ENCODE results near the gene CIDEA. TPM values are rescaled to one million over a fixed set of nuclear protein-coding genes. Genes with fewer than 3 reads are reported as not detected.

The CIDEA gene
- total RNA-seq, 4 donors from 2014 or later, result not detected

- no peak for DNase-seq
- intact Hi-C loops (cut with DNase I; ENCODE audit: low total_unique reads), result no loop called here
- TF ChIP-seq CTCF (IDR thresholded peaks at IDR 0.05) (no peak), POLR2A (IDR thresholded peaks at IDR 0.05) (no peak)
- Histone ChIP-seq H3K4me1 (peaks cover 0 to 6% of the 10 kb centered on the region in 2 donors), H3K27ac (no peak overlapping the region), H3K36me3 (no peaks in the 10 kb centered on the region), H3K9me3 (no peaks in the 10 kb centered on the region), H3K27me3 (no peaks in the 10 kb centered on the region), H3K4me3 (no peak overlapping the region)
These were observed 71.0 kb downstream of the CIDEA start for GRCh38 chr18:12324991-12325725.

DNA sequence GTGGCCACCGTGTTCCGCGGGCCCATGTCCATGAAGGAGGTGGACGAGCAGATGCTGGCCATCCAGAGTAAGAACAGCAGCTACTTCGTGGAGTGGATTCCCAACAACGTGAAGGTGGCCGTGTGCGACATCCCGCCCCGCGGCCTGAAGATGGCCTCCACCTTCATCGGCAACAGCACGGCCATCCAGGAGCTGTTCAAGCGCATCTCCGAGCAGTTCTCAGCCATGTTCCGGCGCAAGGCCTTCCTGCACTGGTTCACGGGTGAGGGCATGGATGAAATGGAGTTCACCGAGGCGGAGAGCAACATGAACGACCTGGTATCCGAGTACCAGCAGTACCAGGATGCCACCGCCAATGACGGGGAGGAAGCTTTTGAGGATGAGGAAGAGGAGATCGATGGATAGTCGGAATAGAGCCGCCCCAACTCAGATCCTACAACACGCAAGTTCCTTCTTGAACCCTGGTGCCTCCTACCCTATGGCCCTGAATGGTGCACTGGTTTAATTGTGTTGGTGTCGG lies 71.6 kb downstream of the CIDEA start:
- Histone ChIP-seq H3K4me1 (peaks cover 0 to 6% of the 10 kb centered on the region in 2 donors), H3K27me3 (no peaks in the 10 kb centered on the region), H3K27ac (no peak overlapping the region), H3K9me3 (no peaks in the 10 kb centered on the region), H3K4me3 (no peak overlapping the region), H3K36me3 (no peaks in the 10 kb centered on the region)
- TF ChIP-seq CTCF (IDR thresholded peaks at IDR 0.05), result no peak
- no peak for TF ChIP-seq POLR2A (IDR thresholded peaks at IDR 0.05)
- no peak for DNase-seq
- intact Hi-C loops (cut with DNase I; ENCODE audit: low total_unique reads), result no loop called here

- Histone ChIP-seq H3K9me3 (no peaks in the 10 kb centered on the region), H3K4me3 (no peak overlapping the region), H3K4me1 (peaks cover 0 to 6% of the 10 kb centered on the region in 2 donors), H3K36me3 (no peaks in the 10 kb centered on the region), H3K27ac (no peak overlapping the region), H3K27me3 (no peaks in the 10 kb centered on the region)
- intact Hi-C loops (cut with DNase I; ENCODE audit: low total_unique reads), result no loop called here
- DNase-seq, result no peak
- no peak for TF ChIP-seq CTCF (IDR thresholded peaks at IDR 0.05)
- no peak for TF ChIP-seq POLR2A (IDR thresholded peaks at IDR 0.05)
These were observed 72.7 kb downstream of the CIDEA start for GRCh38 chr18:12326711-12327460.

Small RNA genes lying within 50 kb of the gene (small RNA-seq; reads per million reads assigned to genes)
- not detected for gene RNU6-170P

Other genes starting within 250 kb of the CIDEA start
- gene ANKRD62, start 160.5 kb upstream of the CIDEA start, total RNA-seq, result under 1 TPM in 2 of 4 donors, not detected in 2; 0.07 to 0.18 TPM
- 100 to 1,000 TPM; 222 to 456 (median 280) TPM for gene TUBB6, start 53.9 kb downstream of the CIDEA start, total RNA-seq
- gene AFG3L2, start 122.9 kb downstream of the CIDEA start, total RNA-seq, result 10 to 100 TPM; 18.5 to 53.1 (median 33.7) TPM
- 1 to 10 TPM in 2 of 4 donors, under 1 TPM in 1, not detected in 1; 0.26 to 7.9 (median 7.7) TPM for gene PRELID3A, start 153.6 kb downstream of the CIDEA start, total RNA-seq

Measured in uterus (tissue), 4 donors.